H1 (cell line): Measurements from ENCODE around the gene SENP2. TPM values are rescaled to one million over a fixed set of nuclear protein-coding genes. Genes with fewer than 3 reads are reported as not detected.
A peak's percentile ranks its signal among the peaks of the same experiment; 100 is the strongest.

ENCODE experiments used
- CTCF ChIA-PET: fragments of 300-600 bp; sonication (Branson Sonifier 250); formaldehyde crosslinking; loops from one replicate; lab custom pipeline; 2021; ENCODE audit not compliant: partially characterized antibody; lab: Charles Lee
- POLR2A ChIA-PET: fragments of 300-600 bp; sonication (Branson Sonifier 250); formaldehyde crosslinking; loops from one replicate; lab custom pipeline; 2021; ENCODE audit warnings: inconsistent platforms; ENCODE audit not compliant: partially characterized antibody; lab: Charles Lee
- DNase-seq, 2 experiments: peaks; one replicate each; pipeline versions ENCODE4 v3.0.0 to v3.0.0-alpha.2; 2010 to 2022; ENCODE audit warnings: low spot score in 2 of 2, low read depth in 1 of 2, mixed read lengths in 1 of 2
- FAIRE-seq: peaks from 2 replicates; lab custom pipeline; 2011; peaks lifted over from hg19 to GRCh38; lab: Jason Lieb, UNC
- H2AFZ ChIP-seq: 2 replicates; pipeline ENCODE4 v1.8.1; 2012; ENCODE audit warnings: low read length, inconsistent platforms
- H2AK5ac ChIP-seq: 2 replicates; pipeline ENCODE4 v1.6.1; 2013; ENCODE audit warnings: low read depth, low read length
- H2BK120ac ChIP-seq: replicated peaks from 2 replicates; pipeline ENCODE3; 2013; ENCODE audit warnings: low read depth, low read length, inconsistent platforms
- H2BK12ac ChIP-seq: 2 replicates; pipeline ENCODE4 v1.6.1; 2013; ENCODE audit warnings: low read depth, low read length
- H2BK15ac ChIP-seq: 2 replicates; pipeline ENCODE4 v1.6.1; 2013; ENCODE audit warnings: low read length
- H2BK20ac ChIP-seq: 2 replicates; pipeline ENCODE4 v1.6.1; 2013; ENCODE audit warnings: low read length
- H2BK5ac ChIP-seq: 2 replicates; pipeline ENCODE4 v1.6.1; 2013; ENCODE audit warnings: low read depth, low read length
- H3K14ac ChIP-seq: 2 replicates; pipeline ENCODE4 v1.6.1; 2013; ENCODE audit warnings: inconsistent platforms; ENCODE audit not compliant: insufficient read length
- H3K18ac ChIP-seq: 2 replicates; pipeline ENCODE4 v1.6.1; 2013; ENCODE audit warnings: low read length; ENCODE audit errors: extremely low read depth
- H3K23ac ChIP-seq: 2 replicates; pipeline ENCODE4 v1.6.1; 2013; ENCODE audit warnings: inconsistent platforms; ENCODE audit not compliant: insufficient read length
- H3K23me2 ChIP-seq: 2 replicates; pipeline ENCODE4 v1.6.1; 2013; ENCODE audit warnings: low read depth, low read length
- H3K27ac ChIP-seq: 2 replicates; pipeline ENCODE4 v1.6.1; 2011; ENCODE audit warnings: low read depth, low read length, inconsistent platforms
- H3K27me3 ChIP-seq, 4 experiments: replicated peaks in 1 of 4; 1 replicate in 1 of 4; 2 replicates in 3 of 4; pipeline versions ENCODE4 v1.6.1 to v1.8.1; 2011 to 2013; ENCODE audit warnings: low read length in 3 of 4, mild to moderate bottlenecking in 3 of 4, inconsistent platforms in 2 of 4, mixed read lengths in 2 of 4, moderate library complexity in 1 of 4; ENCODE audit not compliant: control insufficient read depth in 3 of 4, insufficient read depth in 3 of 4; ENCODE audit errors: extremely low read depth in 1 of 4
- H3K36me3 ChIP-seq, 4 experiments: 2 replicates each; pipeline versions ENCODE4 v1.6.1 to v1.8.1; 2011 to 2013; ENCODE audit warnings: mild to moderate bottlenecking in 4 of 4, low read length in 3 of 4, moderate library complexity in 2 of 4, control low read depth in 1 of 4, inconsistent platforms in 1 of 4; ENCODE audit not compliant: insufficient read depth in 4 of 4, control insufficient read depth in 2 of 4
- H3K4ac ChIP-seq: replicated peaks from 2 replicates; pipeline ENCODE3; 2013; ENCODE audit warnings: low read length, low read depth, mixed read lengths, inconsistent platforms; ENCODE audit not compliant: insufficient read length
- H3K4me1 ChIP-seq, 4 experiments: replicated peaks in 1 of 4; 1 replicate in 1 of 4; 2 replicates in 3 of 4; pipeline versions ENCODE4 v1.6.1 to v1.8.1; 2011 to 2013; ENCODE audit warnings: low read length in 3 of 4, inconsistent platforms in 2 of 4, mixed read lengths in 1 of 4; ENCODE audit not compliant: insufficient read depth in 4 of 4, control insufficient read depth in 3 of 4
- H3K4me2 ChIP-seq, 2 experiments: 2 replicates each; pipeline versions ENCODE4 v1.6.1 to v1.8.1; 2011 to 2013; ENCODE audit warnings: low read depth in 2 of 2, low read length in 2 of 2, control low read depth in 1 of 2, inconsistent platforms in 1 of 2, mild to moderate bottlenecking in 1 of 2; ENCODE audit not compliant: insufficient read depth in 1 of 2
- H3K4me3 ChIP-seq, 4 experiments: fragments of 200-600, 300-600 bp in 1 of 4; sonication (generic), shearing (Covaris generic), sonication (Bioruptor Twin) in 1 of 4; 2 replicates each; pipeline versions ENCODE4 v1.5.1 to v1.8.1; 2011 to 2016; ENCODE audit warnings: low read length in 4 of 4, low read depth in 3 of 4, control low read depth in 2 of 4, inconsistent platforms in 2 of 4, mild to moderate bottlenecking in 2 of 4, mixed read lengths in 1 of 4, moderate library complexity in 1 of 4; ENCODE audit not compliant: insufficient read depth in 2 of 4; ENCODE audit errors: extremely low read depth in 1 of 4
- H3K56ac ChIP-seq: replicated peaks from 2 replicates; pipeline ENCODE3; 2013; ENCODE audit warnings: low read depth, mild to moderate bottlenecking, mixed read lengths, low read length, inconsistent platforms; ENCODE audit not compliant: insufficient read length
- H3K79me1 ChIP-seq: 2 replicates; pipeline ENCODE4 v1.6.1; 2013; ENCODE audit warnings: low read depth, low read length, control low read depth
- H3K79me2 ChIP-seq, 2 experiments: 2 replicates each; pipeline versions ENCODE4 v1.6.1 to v1.8.1; 2012 to 2013; ENCODE audit warnings: low read length in 2 of 2, mild to moderate bottlenecking in 2 of 2, inconsistent platforms in 1 of 2; ENCODE audit not compliant: insufficient read depth in 2 of 2, control insufficient read depth in 1 of 2
- H3K9ac ChIP-seq, 4 experiments: replicated peaks in 1 of 4; 1 replicate in 1 of 4; 2 replicates in 3 of 4; pipeline versions ENCODE4 v1.6.1 to v1.8.1; 2011 to 2013; ENCODE audit warnings: low read depth in 3 of 4, low read length in 3 of 4, control low read depth in 2 of 4, mild to moderate bottlenecking in 2 of 4, moderate library complexity in 2 of 4, inconsistent platforms in 1 of 4; ENCODE audit errors: extremely low read depth in 1 of 4
- H3K9me3 ChIP-seq, 2 experiments: 2 replicates each; pipeline versions ENCODE4 v1.6.1 to v1.8.1; 2012 to 2013; ENCODE audit warnings: mild to moderate bottlenecking in 2 of 2, moderate library complexity in 2 of 2, control low read depth in 1 of 2, inconsistent platforms in 1 of 2, low read depth in 1 of 2, low read length in 1 of 2, mixed read lengths in 1 of 2; ENCODE audit not compliant: insufficient read depth in 2 of 2
- H4K20me1 ChIP-seq, 2 experiments: replicated peaks in 1 of 2; 2 replicates each; pipeline versions ENCODE3 to v1.8.1; 2011 to 2013; ENCODE audit warnings: inconsistent platforms in 2 of 2, low read length in 2 of 2, mild to moderate bottlenecking in 1 of 2; ENCODE audit not compliant: insufficient read depth in 2 of 2, control insufficient read depth in 1 of 2
- H4K5ac ChIP-seq: 2 replicates; pipeline ENCODE4 v1.6.1; 2013; ENCODE audit warnings: low read length, low read depth, mixed read lengths, inconsistent platforms; ENCODE audit not compliant: insufficient read length
- H4K8ac ChIP-seq: 2 replicates; pipeline ENCODE4 v1.8.0; 2013; ENCODE audit warnings: mild to moderate bottlenecking, moderate library complexity, low read length, inconsistent platforms; ENCODE audit not compliant: insufficient read depth; ENCODE audit errors: extremely low read depth
- H4K91ac ChIP-seq: replicated peaks from 2 replicates; pipeline ENCODE3; 2013; ENCODE audit warnings: low read length, mixed read lengths, inconsistent platforms; ENCODE audit not compliant: insufficient read length
- BACH1 ChIP-seq: IDR thresholded peaks from 2 replicates; pipeline ENCODE4 v1.6.1; 2012; ENCODE audit warnings: low read length, improper control_type of control experiment
- CBX8 ChIP-seq: fragments of 300-800, 300-1000 bp; sonication (generic); IDR thresholded peaks from 2 replicates; pipeline ENCODE4 v1.7.1; 2016; ENCODE audit warnings: low read depth, low read length, borderline replicate concordance
- CTBP2 ChIP-seq: IDR thresholded peaks from 2 replicates; pipeline ENCODE4 v1.7.0; 2011; ENCODE audit warnings: borderline replicate concordance, mild to moderate bottlenecking, moderate library complexity, mixed read lengths, low read length; ENCODE audit not compliant: insufficient read depth, insufficient read length
- EZH2 ChIP-seq: fragments of 200-600 bp; sonication (generic); IDR thresholded peaks from 2 replicates; pipeline ENCODE4 v1.7.1; 2012; ENCODE audit warnings: low read depth, mild to moderate bottlenecking, moderate library complexity, low read length, inconsistent platforms; ENCODE audit not compliant: severe bottlenecking
- JUND ChIP-seq: IDR thresholded peaks from 2 replicates; pipeline ENCODE4 v1.6.1; 2011; ENCODE audit warnings: mild to moderate bottlenecking, improper control_type of control experiment, low read length
- KDM1A ChIP-seq: fragments of 200-600, 300-600 bp; sonication (generic); IDR thresholded peaks from 2 replicates; pipeline ENCODE4 v1.7.1; 2016; ENCODE audit warnings: mild to moderate bottlenecking, low read length, borderline replicate concordance
- MAFK ChIP-seq: IDR thresholded peaks from 2 replicates; pipeline ENCODE4 v1.6.1; 2012; ENCODE audit warnings: low read depth, mild to moderate bottlenecking, improper control_type of control experiment, low read length
- SIN3A ChIP-seq, 2 experiments: IDR thresholded peaks in 1 of 2; conservative IDR thresholded peaks in 1 of 2; 2 replicates each; pipeline ENCODE4 v1.6.1; 2011 to 2012; ENCODE audit warnings: low read length in 2 of 2, improper control_type of control experiment in 1 of 2, low read depth in 1 of 2, mild to moderate bottlenecking in 1 of 2
- SP1 ChIP-seq: IDR thresholded peaks from 2 replicates; pipeline ENCODE4 v1.6.1; 2011; ENCODE audit warnings: low read depth, low read length
- SUZ12 ChIP-seq: fragments of 200-600 bp; sonication (generic); IDR thresholded peaks from 2 replicates; pipeline ENCODE4 v1.6.1; 2012; ENCODE audit warnings: mild to moderate bottlenecking, inconsistent platforms, low read length, moderate library complexity, mixed read lengths
- WGBS, 2 experiments: shearing (Covaris generic) in 1 of 2; methylation state at CpG; one replicate each; pipeline versions ENCODE4 v1.1.6 to v1.1.7; 2013 to 2015; ENCODE audit warnings: low lambda C conversion rate in 2 of 2, mixed read lengths in 2 of 2, inconsistent platforms in 1 of 2, low coverage in 1 of 2, missing lambda C conversion rate in 1 of 2; ENCODE audit not compliant: insufficient replicate concordance in 2 of 2, insufficient coverage in 1 of 2, insufficient read length in 1 of 2; ENCODE audit errors: extremely low coverage in 1 of 2, missing lambda C conversion rate in 1 of 2; 5-methylcytosine and 5-hydroxymethylcytosine counted together
- polyA plus RNA-seq, 7 experiments: library from polyadenylated mRNA; depleted of rRNA in 3 of 7; stranded (reverse) in 5 of 7; unstranded in 2 of 7; fragments of >200 nt in 5 of 7; fragments of 200-250 nt in 2 of 7; gene quantifications; 1 replicate in 5 of 7; 2 replicates in 1 of 7; 4 replicates in 1 of 7; pipeline versions ENCODE4 v1.2.1 to v1.2.3, GENCODE V29; 2011 to 2013; ENCODE audit warnings: missing spikeins in 2 of 7, mixed read lengths in 2 of 7
- total RNA-seq: library from RNA; stranded (reverse); fragmentation: NEBNext Ultra II Directional; extraction: Animal tissue kit (Norgen Biotek cat#: 25700); gene quantifications from 2 replicates; pipeline ENCODE4 v1.2.1, GENCODE V29; 2021

The SENP2 gene
- total and polyA plus RNA-seq, 2 of the 8 experiments (the other 6 are each of a cell fraction or from before 2014, with no cell fraction given), result 25.2 to 69.3 TPM

- no peak overlapping the region for H2BK12ac ChIP-seq
- H3K14ac ChIP-seq, result no peak overlapping the region
- no peak overlapping the region for H3K4me2 ChIP-seq
- H4K20me1 ChIP-seq, result peaks cover 6 to 8% of the 10 kb centered on the region in 2 experiments
- H3K23ac ChIP-seq, result no peak overlapping the region
- H4K91ac ChIP-seq, result no peak overlapping the region
- H3K27me3 ChIP-seq, result no peaks in the 10 kb centered on the region
- ChIA-PET CTCF (interaction anchor here (0.9 to 5.9 kb wide), 4 partner anchors 11 to 187 kb away, joined by 4 to 67 read pairs (median 5); no protein-coding TSS in a partner anchor), POLR2A (interaction anchor here (0.6 to 2.6 kb wide), 5 partner anchors 9 to 51 kb away, joined by 3 to 6 read pairs (median 4); no protein-coding TSS in a partner anchor)
- no peak for FAIRE-seq
- H3K9ac ChIP-seq, result peak overlapping the region in 1 of 4 experiments; percentile 11; a peak in 1 of 7 replicates
- no peak overlapping the region for H2AK5ac ChIP-seq
- no peak for DNase-seq
- no peaks in the 10 kb centered on the region for H3K9me3 ChIP-seq
- no peak overlapping the region for H3K56ac ChIP-seq
- no peak for TF ChIP-seq EZH2
- TF ChIP-seq BACH1, result no peak
- TF ChIP-seq CTBP2, result no peak
- no peak for TF ChIP-seq JUND
- TF ChIP-seq SUZ12, result no peak
- no peak for TF ChIP-seq CBX8
- no peak for TF ChIP-seq SIN3A (conservative IDR thresholded peaks at IDR 0.05 in 1 of 2, IDR thresholded peaks at IDR 0.05 in 1 of 2; ENCODE audit: low read depth in 1 of 2, low read length in 2 of 2)
- no peak for TF ChIP-seq SP1
- no peak for TF ChIP-seq KDM1A
- TF ChIP-seq MAFK, result no peak
- H4K8ac ChIP-seq, result no peak overlapping the region
- H3K36me3 ChIP-seq, result peaks cover 9 to 71% (median 31%) of the 10 kb centered on the region in 4 experiments
- no peak overlapping the region for H2BK5ac ChIP-seq
- H3K79me2 ChIP-seq, result no peaks in the 10 kb centered on the region
- WGBS, 2 experiments, result 94% methylated on average over 10 of the region's 10 CpGs; no CpG with 5 or more reads in 1 of the 2 experiments
- H2BK20ac ChIP-seq, result no peak overlapping the region
- peaks cover 5 to 20% (median 12%) of the 10 kb centered on the region in 4 experiments for H3K4me1 ChIP-seq
- H3K4ac ChIP-seq, result no peak overlapping the region
- H3K27ac ChIP-seq, result no peak overlapping the region
- no peak overlapping the region for H2AFZ ChIP-seq
- no peaks in the 10 kb centered on the region for H3K23me2 ChIP-seq
- no peak overlapping the region for H2BK120ac ChIP-seq
- H2BK15ac ChIP-seq, result no peak overlapping the region
- no peak overlapping the region for H3K4me3 ChIP-seq
- no peak overlapping the region for H3K18ac ChIP-seq
- H3K79me1 ChIP-seq, result no peaks in the 10 kb centered on the region
- H4K5ac ChIP-seq, result no peak overlapping the region
Observed at GRCh38 chr3:185647880-185648210, 61.8 kb downstream of the SENP2 start.
